Nephron (organoid): Measurements from ENCODE around the gene CCDC86.
A peak's percentile ranks its signal among the peaks of the same experiment; 100 is the strongest.

ENCODE experiments used
- H3K27ac Mint-ChIP-seq, 3 experiments: 2 replicates each; pipeline ENCODE4 v1.8.0; 2020; ENCODE audit warnings: mixed read lengths in 3 of 3, mild to moderate bottlenecking in 2 of 3, moderate library complexity in 1 of 3
- H3K27me3 Mint-ChIP-seq: 2 replicates; pipeline ENCODE4 v1.8.0; 2021; ENCODE audit warnings: low read depth, mild to moderate bottlenecking, moderate library complexity, mixed read lengths
- H3K36me3 Mint-ChIP-seq: 2 replicates; pipeline ENCODE4 v1.8.0; 2020; ENCODE audit warnings: low read depth, mixed read lengths
- H3K4me1 Mint-ChIP-seq: 2 replicates; pipeline ENCODE4 v1.8.0; 2020; ENCODE audit warnings: mixed read lengths
- H3K4me3 Mint-ChIP-seq, 3 experiments: 2 replicates each; pipeline ENCODE4 v1.8.0; 2020; ENCODE audit warnings: mild to moderate bottlenecking in 3 of 3, mixed read lengths in 3 of 3, moderate library complexity in 2 of 3
- H3K9me3 Mint-ChIP-seq: 2 replicates; pipeline ENCODE4 v1.8.0; 2020; ENCODE audit warnings: mixed read lengths
- CTCF ChIP-seq, 3 experiments: fragments of 200-600 bp; sonication (generic); IDR thresholded peaks; one replicate each; pipeline ENCODE4 v1.5.0; 2021; ENCODE audit warnings: antibody characterized with exemption in 3 of 3; ENCODE audit not compliant: unreplicated experiment in 3 of 3

CCDC86 gene

GRCh38 chr11:60872124-60872960, 30.4 kb downstream of the CCDC86 start:
- TF ChIP-seq CTCF (IDR thresholded peaks at IDR 0.05; ENCODE audit: unreplicated experiment in 3 of 3), result no peak
- no peaks in the 10 kb centered on the region for H3K36me3 Mint-ChIP-seq
- no peak overlapping the region for H3K4me3 Mint-ChIP-seq
- no peaks in the 10 kb centered on the region for H3K27me3 Mint-ChIP-seq
- peak overlapping the region in 1 of 3 experiments; percentile 47 for H3K27ac Mint-ChIP-seq
- peaks cover 25% of the 10 kb centered on the region for H3K4me1 Mint-ChIP-seq
- H3K9me3 Mint-ChIP-seq, result no peaks in the 10 kb centered on the region

DNA sequence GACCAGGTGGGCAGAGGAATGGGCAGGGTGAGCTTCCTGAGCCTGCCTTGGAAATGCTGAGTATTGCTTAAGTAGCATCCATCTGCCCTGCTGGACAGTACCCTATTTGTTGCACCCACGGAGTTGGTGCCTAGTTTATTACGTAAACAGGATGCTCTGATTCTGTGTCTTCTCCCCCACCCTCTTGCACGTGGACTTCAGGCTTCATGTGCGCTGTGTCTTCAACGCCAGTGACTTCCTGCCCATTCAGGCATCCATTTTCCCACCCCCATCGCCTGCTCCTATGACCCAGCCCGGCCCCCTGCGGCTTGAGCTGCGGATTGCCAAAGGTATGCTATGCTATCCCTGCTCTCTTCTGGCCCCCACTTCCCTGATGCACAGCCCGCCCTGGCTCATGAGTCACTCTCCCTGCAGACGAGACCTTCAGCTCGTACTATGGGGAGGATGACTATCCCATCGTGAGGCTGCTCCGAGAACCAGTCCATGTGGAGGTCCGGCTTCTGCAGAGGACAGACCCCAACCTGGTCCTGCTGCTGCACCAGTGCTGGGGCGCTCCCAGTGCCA, 31.1 kb downstream of the CCDC86 start:
- no peak for TF ChIP-seq CTCF (IDR thresholded peaks at IDR 0.05; ENCODE audit: unreplicated experiment in 3 of 3)
- Mint-ChIP-seq H3K36me3 (no peaks in the 10 kb centered on the region), H3K27ac (peak overlapping the region in 1 of 3 experiments; percentile 47), H3K9me3 (no peaks in the 10 kb centered on the region), H3K27me3 (no peaks in the 10 kb centered on the region), H3K4me3 (no peak overlapping the region), H3K4me1 (peaks cover 32% of the 10 kb centered on the region)

GRCh38 chr11:60873533-60873932, 31.6 kb downstream of the CCDC86 start:
- no peak for TF ChIP-seq CTCF (IDR thresholded peaks at IDR 0.05; ENCODE audit: unreplicated experiment in 3 of 3)
- Mint-ChIP-seq H3K4me1 (peaks cover 36% of the 10 kb centered on the region), H3K27ac (no peak overlapping the region), H3K36me3 (no peaks in the 10 kb centered on the region), H3K4me3 (no peak overlapping the region), H3K9me3 (no peaks in the 10 kb centered on the region), H3K27me3 (no peaks in the 10 kb centered on the region)

DNA sequence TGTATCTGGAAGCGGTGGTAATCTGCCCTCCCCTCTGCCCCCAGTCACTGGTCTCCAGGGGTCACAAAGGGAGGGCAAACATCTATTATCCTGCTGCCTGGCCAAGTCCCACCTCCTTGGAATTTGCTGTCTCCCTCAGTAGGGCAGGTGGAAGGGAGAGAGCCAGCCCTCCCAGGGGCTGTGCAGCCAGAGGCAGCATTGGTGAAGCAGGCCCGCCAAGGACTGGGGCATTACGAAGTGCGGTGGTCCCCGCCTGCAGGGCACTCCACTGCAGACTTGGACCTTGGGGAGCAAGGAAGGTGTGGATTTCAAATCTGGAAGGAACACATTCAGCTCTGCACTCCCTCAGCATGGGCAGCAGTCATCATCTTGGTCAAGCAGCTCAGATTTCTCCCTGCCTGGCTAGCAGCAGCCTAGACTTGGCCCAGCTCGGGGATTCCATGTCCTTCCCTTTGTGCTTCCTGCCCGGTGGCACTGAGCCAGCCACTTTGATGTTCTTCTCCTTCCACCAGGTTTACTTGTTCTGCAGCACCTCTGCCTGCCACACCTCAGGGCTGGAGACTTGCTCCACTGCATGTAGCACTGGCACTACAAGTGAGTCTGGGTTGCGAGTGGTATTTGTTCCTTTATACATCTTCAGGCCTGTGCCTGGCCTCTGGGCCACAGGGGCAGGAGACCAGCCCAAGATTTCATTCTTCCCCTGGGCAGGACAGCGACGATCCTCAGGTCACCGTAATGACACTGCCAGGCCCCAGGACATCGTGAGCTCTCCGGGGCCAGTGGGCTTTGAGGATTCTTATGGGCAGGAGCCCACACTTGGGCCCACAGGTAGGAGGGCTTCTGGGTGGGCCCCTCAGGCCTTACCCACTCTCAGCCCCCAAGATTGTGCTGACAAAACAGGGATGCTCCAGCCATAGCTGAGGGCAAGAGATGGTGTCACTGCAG, 32.8 kb downstream of the CCDC86 start:
- Mint-ChIP-seq H3K4me3 (no peak overlapping the region), H3K36me3 (no peaks in the 10 kb centered on the region), H3K27ac (no peak overlapping the region), H3K9me3 (no peaks in the 10 kb centered on the region), H3K27me3 (no peaks in the 10 kb centered on the region), H3K4me1 (peaks cover 48% of the 10 kb centered on the region)
- no peak for TF ChIP-seq CTCF (IDR thresholded peaks at IDR 0.05; ENCODE audit: unreplicated experiment in 3 of 3)

DNA sequence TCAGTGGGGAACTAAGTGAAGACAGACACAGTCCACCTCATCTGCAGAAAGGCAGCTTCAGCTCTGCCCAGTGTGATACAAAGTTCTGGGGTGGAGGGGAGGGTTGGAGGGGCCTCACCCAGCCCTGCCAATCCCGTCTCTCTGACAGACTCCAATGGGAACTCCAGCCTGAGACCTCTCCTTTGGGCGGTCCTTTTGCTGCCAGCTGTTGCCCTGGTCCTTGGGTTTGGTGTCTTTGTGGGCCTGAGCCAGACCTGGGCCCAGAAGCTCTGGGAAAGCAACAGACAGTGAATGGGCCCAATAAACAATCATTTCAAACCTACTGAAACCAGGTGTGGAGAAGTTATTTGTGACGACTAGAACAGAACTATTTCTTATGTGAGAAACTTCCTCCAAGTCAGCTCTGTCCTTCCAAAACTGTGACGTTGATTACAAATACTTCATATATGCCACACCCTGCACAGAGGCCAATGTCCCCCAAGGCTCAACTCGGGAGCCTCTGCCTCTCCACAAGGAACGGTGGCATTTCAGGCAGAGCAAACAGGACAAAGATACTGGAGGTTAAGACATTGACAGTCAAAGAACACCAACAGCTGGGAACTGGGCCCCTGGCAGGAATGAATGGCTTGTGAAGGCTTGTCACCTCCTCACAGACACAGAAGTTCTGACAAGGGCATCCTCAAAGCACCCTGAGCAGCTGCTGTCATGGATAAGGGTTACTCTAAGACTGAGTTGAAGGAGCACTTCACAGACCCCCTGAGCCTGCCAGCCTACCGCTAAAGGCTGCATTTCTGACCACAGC, 33.7 kb downstream of the CCDC86 start:
- no peaks in the 10 kb centered on the region for H3K36me3 Mint-ChIP-seq
- H3K4me1 Mint-ChIP-seq, result peaks cover 57% of the 10 kb centered on the region
- peak overlapping the region in 1 of 3 experiments; percentile 9 for H3K27ac Mint-ChIP-seq
- H3K4me3 Mint-ChIP-seq, result no peak overlapping the region
- H3K27me3 Mint-ChIP-seq, result no peaks in the 10 kb centered on the region
- H3K9me3 Mint-ChIP-seq, result no peaks in the 10 kb centered on the region
- TF ChIP-seq CTCF (IDR thresholded peaks at IDR 0.05; ENCODE audit: unreplicated experiment in 3 of 3), result no peak
